HEK293 (cell line): ENCODE results near the gene HAT1.

Experiments used
- CTCF ChIA-PET: fragments of 350-600 bp; formaldehyde crosslinking; extraction: SDS; loops from one replicate; lab custom pipeline; 2021; ENCODE audit warnings: antibody characterized with exemption; lab: Yijun Ruan, JAX
- POLR2A ChIA-PET: fragments of 300-600 bp; formaldehyde crosslinking; extraction: SDS; loops from one replicate; lab custom pipeline; 2020; ENCODE audit warnings: antibody characterized with exemption, inconsistent platforms; lab: Yijun Ruan, JAX
- H3K27ac ChIP-seq: fragments of 200-500 bp; sonication (Bioruptor generic); 2 replicates; pipeline ENCODE4 v1.5.1; 2014; ENCODE audit warnings: low read depth, low read length, control low read depth, inconsistent platforms; ENCODE audit errors: extremely low read depth
- H3K36me3 ChIP-seq, 2 experiments: fragments of 200-500 bp in 1 of 2; sonication (Bioruptor generic) in 1 of 2; 1 replicate in 1 of 2; 2 replicates in 1 of 2; pipeline ENCODE4 v1.5.1; 2014 to 2017; ENCODE audit warnings: inconsistent platforms in 2 of 2, low read length in 2 of 2; ENCODE audit not compliant: control insufficient read depth in 2 of 2, insufficient read depth in 1 of 2
- H3K4me1 ChIP-seq: fragments of 200-500 bp; sonication (Bioruptor generic); 2 replicates; pipeline ENCODE4 v1.5.1; 2014; ENCODE audit warnings: mild to moderate bottlenecking, low read length, inconsistent platforms; ENCODE audit not compliant: control insufficient read depth, insufficient read depth
- H3K4me3 ChIP-seq: 2 replicates; pipeline ENCODE4 v1.5.1; 2011; ENCODE audit warnings: low read depth, mild to moderate bottlenecking, control low read depth, low read length, moderate library complexity
- H3K9me3 ChIP-seq: fragments of 200-500 bp; sonication (Bioruptor generic); 2 replicates; pipeline ENCODE4 v1.5.1; 2014; ENCODE audit warnings: low read depth, low read length, inconsistent platforms; ENCODE audit not compliant: control insufficient read depth, insufficient read depth
- BCL11B ChIP-seq: fragments of 450-650 bp; formaldehyde crosslinking; IDR thresholded peaks from 2 replicates; pipeline ENCODE4 v1.5.1; 2016; ENCODE audit warnings: low read depth, missing biosample characterization, missing genetic modification characterization
- EGR2 ChIP-seq: fragments of 450-650 bp; formaldehyde crosslinking; IDR thresholded peaks from 2 replicates; pipeline ENCODE4 v1.5.1; 2016; ENCODE audit warnings: low read depth, missing biosample characterization, missing genetic modification characterization
- HIC1 ChIP-seq: fragments of 450-650 bp; formaldehyde crosslinking; IDR thresholded peaks from 2 replicates; pipeline ENCODE4 v1.5.1; 2016; ENCODE audit warnings: missing biosample characterization, missing genetic modification characterization
- MYNN ChIP-seq: fragments of 450-650 bp; formaldehyde crosslinking; IDR thresholded peaks from 2 replicates; pipeline ENCODE4 v1.5.1; 2016; ENCODE audit warnings: missing biosample characterization, missing genetic modification characterization, borderline replicate concordance
- PRDM1 ChIP-seq: fragments of 450-650 bp; formaldehyde crosslinking; IDR thresholded peaks from 2 replicates; pipeline ENCODE4; 2016; ENCODE audit warnings: missing biosample characterization, missing genetic modification characterization
- WT1 ChIP-seq: fragments of 450-650 bp; formaldehyde crosslinking; IDR thresholded peaks from 2 replicates; pipeline ENCODE4 v1.5.1; 2016; ENCODE audit warnings: missing biosample characterization, missing genetic modification characterization
- YY2 ChIP-seq: fragments of 450-650 bp; formaldehyde crosslinking; IDR thresholded peaks from 2 replicates; pipeline ENCODE4 v1.5.1; 2016; ENCODE audit warnings: missing biosample characterization, missing genetic modification characterization
- ZFHX2 ChIP-seq: fragments of 450-650 bp; formaldehyde crosslinking; conservative IDR thresholded peaks from 2 replicates; pipeline ENCODE4 v1.5.1; 2016; ENCODE audit warnings: missing biosample characterization, missing genetic modification characterization
- ZNF121 ChIP-seq: fragments of 450-650 bp; formaldehyde crosslinking; IDR thresholded peaks from 2 replicates; pipeline ENCODE4 v1.5.1; 2016; ENCODE audit warnings: missing biosample characterization, missing genetic modification characterization
- ZNF157 ChIP-seq: fragments of 450-650 bp; formaldehyde crosslinking; IDR thresholded peaks from 2 replicates; pipeline ENCODE4 v1.5.1; 2016; ENCODE audit warnings: missing biosample characterization, missing genetic modification characterization
- ZNF335 ChIP-seq: fragments of 450-650 bp; formaldehyde crosslinking; conservative IDR thresholded peaks from 2 replicates; pipeline ENCODE4 v1.5.1; 2016; ENCODE audit warnings: missing biosample characterization, missing genetic modification characterization
- ZNF341 ChIP-seq: fragments of 450-650 bp; formaldehyde crosslinking; IDR thresholded peaks from 2 replicates; pipeline ENCODE4; 2016; ENCODE audit warnings: low read depth, missing biosample characterization, missing genetic modification characterization
- ZNF548 ChIP-seq: fragments of 450-650 bp; formaldehyde crosslinking; IDR thresholded peaks from 2 replicates; pipeline ENCODE4 v1.5.1; 2016; ENCODE audit warnings: missing biosample characterization, missing genetic modification characterization
- ZNF837 ChIP-seq: fragments of 450-650 bp; formaldehyde crosslinking; IDR thresholded peaks from 2 replicates; pipeline ENCODE4 v1.5.1; 2016; ENCODE audit warnings: missing biosample characterization, missing genetic modification characterization

Gene HAT1

DNA sequence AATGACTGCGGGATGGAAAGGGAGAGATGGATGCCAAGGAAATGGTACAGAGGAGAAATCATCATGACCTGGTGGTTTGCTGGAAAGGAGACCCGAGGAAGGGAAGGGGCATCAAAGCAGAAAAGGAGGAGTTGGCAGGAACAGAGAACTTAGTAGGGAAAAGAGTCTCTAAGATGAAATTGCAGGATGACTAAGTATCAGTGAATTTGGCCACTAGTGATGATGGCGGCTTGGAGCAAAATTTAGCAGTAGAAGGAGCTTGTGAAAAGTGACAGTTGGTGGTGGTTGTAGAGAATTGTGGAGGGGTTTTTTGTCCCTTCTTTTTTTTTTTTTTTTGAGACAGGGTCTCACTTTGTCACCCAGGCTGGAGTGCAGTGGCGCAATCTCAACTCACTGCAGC, 87.6 kb downstream of the HAT1 start:
- H3K9me3 ChIP-seq, result no peaks in the 10 kb centered on the region
- H3K36me3 ChIP-seq, result no peaks in the 10 kb centered on the region
- TF ChIP-seq PRDM1 (tag by site-specific recombination) (peak; percentile 74; the same call in 1 of the 2 replicates), MYNN (tag by site-specific recombination) (no peak)
- ChIA-PET CTCF (interaction anchor here (0.5 kb wide), 1 partner anchor 67 kb away, joined by 7 read pairs; no protein-coding TSS in a partner anchor), POLR2A (interaction anchor here (0.7 kb wide), 1 partner anchor 11 kb away, joined by 3 read pairs; no protein-coding TSS in a partner anchor)
- H3K4me3 ChIP-seq, result no peak overlapping the region
- no peaks in the 10 kb centered on the region for H3K4me1 ChIP-seq
- H3K27ac ChIP-seq, result no peak overlapping the region

- H3K9me3 ChIP-seq, result no peaks in the 10 kb centered on the region
- no peaks in the 10 kb centered on the region for H3K4me1 ChIP-seq
- POLR2A ChIA-PET, result interaction anchor here (1.2 kb wide), 1 partner anchor 87 kb away, joined by 3 read pairs; no protein-coding TSS in a partner anchor
- CTCF ChIA-PET, result interaction anchor here (0.6 to 0.7 kb wide), 3 partner anchors 9 to 199 kb away, joined by 3 to 4 read pairs (median 3); no protein-coding TSS in a partner anchor
- no peak overlapping the region for H3K4me3 ChIP-seq
- H3K27ac ChIP-seq, result no peak overlapping the region
- H3K36me3 ChIP-seq, result no peaks in the 10 kb centered on the region
- TF ChIP-seq ZNF335, result 0 out of 2 replicates have a peak, but pooled peaks have one; percentile 7
- TF ChIP-seq ZNF121 (tag by site-specific recombination), result no peak
These were observed 89.7 kb downstream of the HAT1 start for GRCh38 chr2:172011812-172012575.

GRCh38 chr2:172012677-172013391, 90.6 kb downstream of the HAT1 start:
- no peak overlapping the region for H3K4me3 ChIP-seq
- POLR2A ChIA-PET, result interaction anchor here (1.2 kb wide), 1 partner anchor 86 kb away, joined by 3 read pairs; no protein-coding TSS in a partner anchor
- TF ChIP-seq ZNF157 (tag by site-specific recombination), result no peak
- TF ChIP-seq WT1 (tag by site-specific recombination), result no peak
- TF ChIP-seq ZNF341, result no peak
- no peak for TF ChIP-seq HIC1
- TF ChIP-seq ZNF837 (tag by site-specific recombination), result no peak
- TF ChIP-seq, all 188 proteins: peak for 0
- Histone ChIP-seq H3K36me3 (no peaks in the 10 kb centered on the region), H3K27ac (no peak overlapping the region), H3K4me1 (no peaks in the 10 kb centered on the region), H3K9me3 (no peaks in the 10 kb centered on the region)
- CTCF ChIA-PET, result interaction anchor here (0.6 to 0.7 kb wide), 3 partner anchors 8 to 198 kb away, joined by 3 to 4 read pairs (median 3); no protein-coding TSS in a partner anchor

DNA sequence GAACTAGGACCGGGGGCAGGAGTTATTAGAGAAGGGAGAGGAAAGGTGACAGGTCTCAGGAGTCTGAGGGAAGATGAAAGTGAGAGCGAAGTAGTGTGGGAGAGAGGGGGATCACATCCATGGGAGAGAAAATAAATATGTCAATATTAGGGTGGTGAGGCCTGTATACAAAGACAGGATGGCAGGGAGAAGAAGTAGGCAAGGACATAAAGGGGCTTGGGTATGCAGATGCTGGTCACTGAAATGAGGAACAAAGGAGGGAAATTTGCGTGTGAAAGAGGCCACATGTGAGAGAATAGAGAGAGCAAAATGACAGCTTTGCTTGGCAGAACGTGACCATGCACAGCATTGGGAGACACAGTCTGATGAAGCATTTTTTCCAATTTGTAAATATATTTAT, 91.1 kb downstream of the HAT1 start:
- ChIA-PET POLR2A (no interaction called here), CTCF (no interaction called here)
- Histone ChIP-seq H3K4me3 (no peak overlapping the region), H3K36me3 (no peaks in the 10 kb centered on the region), H3K9me3 (no peaks in the 10 kb centered on the region), H3K4me1 (no peaks in the 10 kb centered on the region), H3K27ac (no peak overlapping the region)
- TF ChIP-seq ZFHX2 (tag by site-specific recombination) (peak; percentile 30; the same call in 1 of the 2 replicates), YY2 (tag by site-specific recombination) (no peak), BCL11B (tag by site-specific recombination) (no peak), ZNF548 (tag by site-specific recombination) (no peak), PRDM1 (tag by site-specific recombination) (peak; percentile 68), EGR2 (tag by site-specific recombination) (peak; percentile 63)
